Measurements from ENCODE around the gene NBAS.
A peak's percentile ranks its signal among the peaks of the same experiment; 100 is the strongest.
"Not testable (repeated sequence)": the region's sequence is repeated elsewhere in the genome, so short reads cannot be mapped to it uniquely, and the experiment has no call there.

The NBAS gene

DNA sequence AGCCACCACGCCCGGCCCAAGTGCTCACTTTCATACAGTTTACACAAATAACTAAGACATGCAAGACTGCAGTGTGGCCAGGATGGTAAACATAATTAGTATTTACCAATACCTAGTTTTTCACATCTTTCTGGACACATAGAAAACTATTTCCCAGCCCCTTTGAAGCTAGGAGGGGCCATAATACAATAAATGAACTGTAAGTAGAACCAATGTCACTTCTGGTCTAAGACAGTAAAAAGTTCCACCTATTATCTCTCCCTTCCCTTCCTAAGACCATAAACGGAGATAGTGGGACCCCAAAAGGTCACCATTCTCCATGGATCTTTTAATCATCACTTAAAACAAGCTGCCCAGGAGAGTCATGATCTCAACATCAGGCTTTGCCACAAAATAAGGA, 51.0 kb downstream of the NBAS start:
- Histone ChIP-seq H3K36me3 (ENCODE audit: control insufficient read depth in 4 of 4, insufficient read depth in 4 of 4, low read length in 3 of 4) (peaks cover 11 to 32% (median 23%) of the 10 kb centered on the region in 4 experiments), H3K4me1 (ENCODE audit: control extremely low read depth in 1 of 4, control insufficient read depth in 4 of 4, insufficient read depth in 4 of 4, low read length in 3 of 4) (no peaks in the 10 kb centered on the region), H3K9me3 (ENCODE audit: control extremely low read depth in 1 of 5, control insufficient read depth in 4 of 5, insufficient read depth in 2 of 5, low read depth in 1 of 5, low read length in 4 of 5) (no peaks in the 10 kb centered on the region), H3K4me3 (ENCODE audit: control insufficient read depth in 1 of 7, extremely low read depth in 1 of 7, insufficient read depth in 4 of 7, low read depth in 2 of 7, low read length in 6 of 7) (no peak overlapping the region), H3K27ac (ENCODE audit: insufficient read depth in 1 of 2, low read depth in 1 of 2, low read length in 2 of 2, poor library complexity in 1 of 2, severe bottlenecking in 2 of 2) (no peak overlapping the region), H3K27me3 (replicated peaks in 2 of 5; ENCODE audit: control insufficient read depth in 4 of 5, insufficient read depth in 5 of 5, low read length in 4 of 5) (no peaks in the 10 kb centered on the region)
- no peak for DNase-seq
- WGBS (ENCODE audit: insufficient coverage) = 100% methylated on average over 1 of the region's 3 CpGs
- POLR2A ChIA-PET = no interaction called here
- CTCF ChIA-PET = interaction anchor here (1.1 to 1.7 kb wide), 3 partner anchors 11 to 67 kb away, joined by 3 read pairs; no protein-coding TSS in a partner anchor

GRCh38 chr2:15507697-15508096, 53.4 kb downstream of the NBAS start:
- Histone ChIP-seq H3K36me3 (ENCODE audit: control insufficient read depth in 4 of 4, insufficient read depth in 4 of 4, low read length in 3 of 4) (peaks cover 14 to 35% (median 26%) of the 10 kb centered on the region in 4 experiments), H3K27me3 (replicated peaks in 2 of 5; ENCODE audit: control insufficient read depth in 4 of 5, insufficient read depth in 5 of 5, low read length in 4 of 5) (no peaks in the 10 kb centered on the region), H3K9me3 (ENCODE audit: control extremely low read depth in 1 of 5, control insufficient read depth in 4 of 5, insufficient read depth in 2 of 5, low read depth in 1 of 5, low read length in 4 of 5) (no peaks in the 10 kb centered on the region), H3K27ac (ENCODE audit: insufficient read depth in 1 of 2, low read depth in 1 of 2, low read length in 2 of 2, poor library complexity in 1 of 2, severe bottlenecking in 2 of 2) (no peak overlapping the region), H3K4me3 (ENCODE audit: control insufficient read depth in 1 of 7, extremely low read depth in 1 of 7, insufficient read depth in 4 of 7, low read depth in 2 of 7, low read length in 6 of 7) (no peak overlapping the region), H3K4me1 (ENCODE audit: control extremely low read depth in 1 of 4, control insufficient read depth in 4 of 4, insufficient read depth in 4 of 4, low read length in 3 of 4) (no peaks in the 10 kb centered on the region)
- ChIA-PET CTCF (no interaction called here), POLR2A (no interaction called here)
- no peak for DNase-seq
- WGBS (ENCODE audit: insufficient coverage) = 100% methylated on average over 1 of the region's 3 CpGs

DNA sequence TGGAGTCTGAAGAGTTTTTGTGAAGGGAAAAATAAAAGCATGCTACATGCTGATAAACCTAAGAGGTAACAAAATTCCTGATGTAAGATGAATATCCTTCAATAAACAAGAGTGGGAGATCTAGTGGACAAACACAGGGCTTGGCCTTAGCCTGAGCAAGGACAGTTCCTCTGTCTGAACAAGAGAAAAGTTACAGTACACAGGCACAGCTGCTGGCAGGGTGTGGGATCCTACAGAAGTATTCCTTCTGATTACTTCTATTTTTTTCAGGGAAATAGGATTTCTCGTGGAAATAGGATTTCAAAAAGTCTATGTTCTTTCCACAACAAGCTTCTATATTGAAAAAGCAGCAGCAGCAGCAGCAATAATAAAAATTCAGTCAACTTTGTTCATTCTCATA, 54.1 kb downstream of the NBAS start:
- no peak for DNase-seq
- Histone ChIP-seq H3K4me1 (ENCODE audit: control extremely low read depth in 1 of 4, control insufficient read depth in 4 of 4, insufficient read depth in 4 of 4, low read length in 3 of 4) (no peaks in the 10 kb centered on the region), H3K9me3 (ENCODE audit: control extremely low read depth in 1 of 5, control insufficient read depth in 4 of 5, insufficient read depth in 2 of 5, low read depth in 1 of 5, low read length in 4 of 5) (no peaks in the 10 kb centered on the region), H3K4me3 (ENCODE audit: control insufficient read depth in 1 of 7, extremely low read depth in 1 of 7, insufficient read depth in 4 of 7, low read depth in 2 of 7, low read length in 6 of 7) (no peak overlapping the region), H3K27me3 (replicated peaks in 2 of 5; ENCODE audit: control insufficient read depth in 4 of 5, insufficient read depth in 5 of 5, low read length in 4 of 5) (no peaks in the 10 kb centered on the region), H3K36me3 (ENCODE audit: control insufficient read depth in 4 of 4, insufficient read depth in 4 of 4, low read length in 3 of 4) (peaks cover 18 to 37% (median 28%) of the 10 kb centered on the region in 4 experiments), H3K27ac (ENCODE audit: insufficient read depth in 1 of 2, low read depth in 1 of 2, low read length in 2 of 2, poor library complexity in 1 of 2, severe bottlenecking in 2 of 2) (peak overlapping the region in 1 of 2 experiments; percentile 10)
- WGBS (ENCODE audit: insufficient coverage) = 100% methylated on average over 1 of the region's 1 CpG
- CTCF ChIA-PET = interaction anchor here (1.0 kb wide), 1 partner anchor 9 kb away, joined by 3 read pairs; no protein-coding TSS in a partner anchor
- POLR2A ChIA-PET = no interaction called here

DNA sequence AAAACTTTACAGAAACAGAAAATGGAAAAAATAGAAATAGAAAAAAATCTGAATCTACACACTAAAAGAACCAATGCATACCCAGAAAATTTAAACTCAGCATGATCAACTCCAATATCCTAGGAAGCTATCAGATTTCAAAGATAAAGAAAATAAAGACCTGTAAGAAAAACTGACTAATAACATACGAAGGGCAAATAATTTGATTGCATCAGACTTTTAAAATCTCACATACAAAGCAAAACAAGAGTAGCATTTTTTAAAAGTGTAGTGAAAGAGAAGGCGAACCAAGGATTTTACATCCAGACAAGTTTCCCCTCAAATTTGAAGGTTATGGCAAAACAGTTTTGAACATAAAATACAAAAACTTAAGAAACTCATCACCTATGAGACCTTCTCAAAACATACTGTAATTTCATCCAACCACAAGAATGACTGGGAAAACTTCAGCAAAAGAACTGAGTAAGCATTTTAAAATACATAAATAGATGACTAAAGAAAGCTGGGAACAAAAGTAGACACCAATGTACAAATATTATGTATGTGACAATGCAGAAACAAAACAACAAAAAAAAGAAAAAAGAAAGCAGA, 54.8 kb downstream of the NBAS start:
- no peaks in the 10 kb centered on the region for H3K27me3 ChIP-seq (replicated peaks in 2 of 5; ENCODE audit: control insufficient read depth in 4 of 5, insufficient read depth in 5 of 5, low read length in 4 of 5)
- H3K9me3 ChIP-seq (ENCODE audit: control extremely low read depth in 1 of 5, control insufficient read depth in 4 of 5, insufficient read depth in 2 of 5, low read depth in 1 of 5, low read length in 4 of 5) = no peaks in the 10 kb centered on the region
- peaks cover 18 to 38% (median 28%) of the 10 kb centered on the region in 4 experiments for H3K36me3 ChIP-seq (ENCODE audit: control insufficient read depth in 4 of 4, insufficient read depth in 4 of 4, low read length in 3 of 4)
- no CpG with 5 or more reads among the region's 2 CpGs for WGBS (ENCODE audit: insufficient coverage)
- no peaks in the 10 kb centered on the region for H3K4me1 ChIP-seq (ENCODE audit: control extremely low read depth in 1 of 4, control insufficient read depth in 4 of 4, insufficient read depth in 4 of 4, low read length in 3 of 4)
- no peak overlapping the region for H3K27ac ChIP-seq (ENCODE audit: insufficient read depth in 1 of 2, low read depth in 1 of 2, low read length in 2 of 2, poor library complexity in 1 of 2, severe bottlenecking in 2 of 2)
- ChIA-PET CTCF (interaction anchor here (1.0 kb wide), 1 partner anchor 10 kb away, joined by 3 read pairs; no protein-coding TSS in a partner anchor), POLR2A (no interaction called here)
- no peak for DNase-seq
- H3K4me3 ChIP-seq (ENCODE audit: control insufficient read depth in 1 of 7, extremely low read depth in 1 of 7, insufficient read depth in 4 of 7, low read depth in 2 of 7, low read length in 6 of 7) = no peak overlapping the region

- ChIA-PET POLR2A (no interaction called here), CTCF (no interaction called here)
These were observed 56.1 kb downstream of the NBAS start for GRCh38 chr2:15504882-15505663.

GRCh38 chr2:15499251-15499650, 61.9 kb downstream of the NBAS start:
- peaks cover 0 to 14% (median 0%) of the 10 kb centered on the region in 5 experiments for H3K9me3 ChIP-seq (ENCODE audit: control extremely low read depth in 1 of 5, control insufficient read depth in 4 of 5, insufficient read depth in 2 of 5, low read depth in 1 of 5, low read length in 4 of 5)
- peaks cover 7 to 43% (median 22%) of the 10 kb centered on the region in 4 experiments for H3K36me3 ChIP-seq (ENCODE audit: control insufficient read depth in 4 of 4, insufficient read depth in 4 of 4, low read length in 3 of 4)
- CTCF ChIA-PET = interaction anchor here (0.6 kb wide), 1 partner anchor 1073 kb away, joined by 4 read pairs; no protein-coding TSS in a partner anchor
- H3K4me1 ChIP-seq (ENCODE audit: control extremely low read depth in 1 of 4, control insufficient read depth in 4 of 4, insufficient read depth in 4 of 4, low read length in 3 of 4); H3K4me3 ChIP-seq (ENCODE audit: control insufficient read depth in 1 of 7, extremely low read depth in 1 of 7, insufficient read depth in 4 of 7, low read depth in 2 of 7, low read length in 6 of 7); H3K27me3 ChIP-seq (replicated peaks in 2 of 5; ENCODE audit: control insufficient read depth in 4 of 5, insufficient read depth in 5 of 5, low read length in 4 of 5); H3K27ac ChIP-seq (ENCODE audit: insufficient read depth in 1 of 2, low read depth in 1 of 2, low read length in 2 of 2, poor library complexity in 1 of 2, severe bottlenecking in 2 of 2); POLR2A ChIA-PET; DNase-seq: not testable (repeated sequence)
- WGBS (ENCODE audit: insufficient coverage) = no CpG with 5 or more reads among the region's 1 CpG

More at GRCh38 chr2:15504882-15505663, 56.1 kb downstream of the NBAS start:
- no CpG with 5 or more reads among the region's 3 CpGs for WGBS (ENCODE audit: insufficient coverage)
- no peaks in the 10 kb centered on the region for H3K27me3 ChIP-seq (replicated peaks in 2 of 5; ENCODE audit: control insufficient read depth in 4 of 5, insufficient read depth in 5 of 5, low read length in 4 of 5)
- H3K27ac ChIP-seq (ENCODE audit: insufficient read depth in 1 of 2, low read depth in 1 of 2, low read length in 2 of 2, poor library complexity in 1 of 2, severe bottlenecking in 2 of 2) = no peak overlapping the region
- H3K9me3 ChIP-seq (ENCODE audit: control extremely low read depth in 1 of 5, control insufficient read depth in 4 of 5, insufficient read depth in 2 of 5, low read depth in 1 of 5, low read length in 4 of 5) = no peaks in the 10 kb centered on the region
- H3K4me3 ChIP-seq (ENCODE audit: control insufficient read depth in 1 of 7, extremely low read depth in 1 of 7, insufficient read depth in 4 of 7, low read depth in 2 of 7, low read length in 6 of 7) = no peak overlapping the region
- H3K36me3 ChIP-seq (ENCODE audit: control insufficient read depth in 4 of 4, insufficient read depth in 4 of 4, low read length in 3 of 4) = peaks cover 9 to 27% (median 19%) of the 10 kb centered on the region in 4 experiments
- DNase-seq = no peak
- H3K4me1 ChIP-seq (ENCODE audit: control extremely low read depth in 1 of 4, control insufficient read depth in 4 of 4, insufficient read depth in 4 of 4, low read length in 3 of 4) = no peaks in the 10 kb centered on the region

DNA sequence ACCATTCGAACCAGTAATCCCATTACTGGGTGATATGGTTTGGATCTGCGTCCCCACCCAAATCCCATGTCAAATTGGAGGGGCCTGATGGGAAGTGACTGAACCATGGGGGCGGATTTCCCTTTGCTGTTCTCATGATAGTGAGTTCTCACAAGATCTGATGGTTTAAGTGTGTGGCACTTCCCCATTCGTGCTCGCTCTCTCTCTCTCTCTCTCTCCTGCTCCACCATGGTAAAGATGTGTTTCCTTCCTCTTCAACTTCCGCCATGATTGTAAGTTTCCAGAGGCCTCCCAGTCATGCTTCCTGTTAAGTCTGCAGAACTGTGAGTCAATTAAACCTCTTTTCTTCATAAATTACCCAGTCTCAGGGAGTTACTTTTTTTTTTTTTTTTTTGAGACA, 62.6 kb downstream of the NBAS start:
- Histone ChIP-seq H3K9me3 (ENCODE audit: control extremely low read depth in 1 of 5, control insufficient read depth in 4 of 5, insufficient read depth in 2 of 5, low read depth in 1 of 5, low read length in 4 of 5) (peaks cover 0 to 14% (median 0%) of the 10 kb centered on the region in 5 experiments), H3K4me3 (ENCODE audit: control insufficient read depth in 1 of 7, extremely low read depth in 1 of 7, insufficient read depth in 4 of 7, low read depth in 2 of 7, low read length in 6 of 7) (no peak overlapping the region), H3K27ac (ENCODE audit: insufficient read depth in 1 of 2, low read depth in 1 of 2, low read length in 2 of 2, poor library complexity in 1 of 2, severe bottlenecking in 2 of 2) (no peak overlapping the region), H3K27me3 (replicated peaks in 2 of 5; ENCODE audit: control insufficient read depth in 4 of 5, insufficient read depth in 5 of 5, low read length in 4 of 5) (no peaks in the 10 kb centered on the region), H3K4me1 (ENCODE audit: control extremely low read depth in 1 of 4, control insufficient read depth in 4 of 4, insufficient read depth in 4 of 4, low read length in 3 of 4) (no peaks in the 10 kb centered on the region), H3K36me3 (ENCODE audit: control insufficient read depth in 4 of 4, insufficient read depth in 4 of 4, low read length in 3 of 4) (peaks cover 7 to 40% (median 21%) of the 10 kb centered on the region in 4 experiments)
- ChIA-PET POLR2A (no interaction called here), CTCF (interaction anchor here (1.1 kb wide), 1 partner anchor 11 kb away, joined by 3 read pairs; no protein-coding TSS in a partner anchor)
- peak in 2 of 3 donors; percentile 49 to 67 for DNase-seq
- 93% methylated on average over 4 of the region's 6 CpGs for WGBS (ENCODE audit: insufficient coverage)

All from common myeloid progenitor, CD34-positive (primary cell).